K562 (cell line): Measurements from ENCODE around the gene CLASP1. TPM values are rescaled to one million over a fixed set of nuclear protein-coding genes. Genes with fewer than 3 reads are reported as not detected.

Experiments used
- ATAC-seq: fragments of 200-7000 bp; cut with Tn5 transposase; 3 replicates; pipeline ENCODE4 v1.9.1; 2020; ENCODE audit warnings: moderate library complexity
- BruUV-seq: library from RNA; stranded (reverse); fragments of 400-500 nt; replicated peaks from 2 replicates; lab custom pipeline; 2021; lab: Mats Ljungman, UMichigan
- CTCF ChIA-PET: fragments of 300-600 bp; formaldehyde crosslinking; extraction: SDS; loops from one replicate; lab custom pipeline; 2021; ENCODE audit warnings: low intra/inter-chr PET ratio; lab: Yijun Ruan, JAX
- POLR2A ChIA-PET: fragments of 300-600, 350-650 bp; sonication (Branson Sonifier 250); formaldehyde crosslinking; extraction: SDS; loops from one replicate; lab custom pipeline; 2021; ENCODE audit warnings: antibody characterized with exemption, inconsistent platforms; lab: Yijun Ruan, JAX
- DNase-seq, 4 experiments: peaks; one replicate each; pipeline versions ENCODE4 v3.0.0 to v3.0.0-alpha.2; 2011 to 2018; ENCODE audit warnings: low spot score in 3 of 4, mixed read lengths in 3 of 4; ENCODE audit errors: extremely low read depth in 1 of 4
- FAIRE-seq: peaks from 2 replicates; lab custom pipeline; 2011; peaks lifted over from hg19 to GRCh38; lab: Jason Lieb, UNC
- H2AFZ ChIP-seq: 2 replicates; pipeline ENCODE4 v1.6.0; 2011; ENCODE audit warnings: low read depth, low read length, control low read depth, inconsistent platforms
- H3K27ac ChIP-seq: fragments of 200-600 bp; 3 replicates; pipeline ENCODE4 v1.8.0; 2011; ENCODE audit warnings: low read depth, mild to moderate bottlenecking, control low read depth, inconsistent platforms, low read length, moderate library complexity, mixed read lengths; ENCODE audit errors: extremely low read depth
- H3K27me3 ChIP-seq, 2 experiments: fragments of 300-600 bp in 1 of 2; 2 replicates in 1 of 2; 3 replicates in 1 of 2; pipeline versions ENCODE4 v1.6.0 to v1.8.0; 2011; ENCODE audit warnings: inconsistent platforms in 2 of 2, low read length in 2 of 2, mild to moderate bottlenecking in 1 of 2, mixed read lengths in 1 of 2, moderate library complexity in 1 of 2; ENCODE audit not compliant: control insufficient read depth in 2 of 2, insufficient read depth in 2 of 2
- H3K36me3 ChIP-seq: fragments of 300-600 bp; 3 replicates; pipeline ENCODE4 v1.8.0; 2011; ENCODE audit warnings: mild to moderate bottlenecking, low read length, inconsistent platforms; ENCODE audit not compliant: control insufficient read depth, insufficient read depth
- H3K4me1 ChIP-seq, 2 experiments: fragments of 200-600 bp in 1 of 2; replicated peaks in 1 of 2; 2 replicates in 1 of 2; 3 replicates in 1 of 2; pipeline versions ENCODE4 v1.5.1 to v1.8.0; 2011; ENCODE audit warnings: inconsistent platforms in 2 of 2, low read length in 2 of 2, mild to moderate bottlenecking in 1 of 2, mixed read lengths in 1 of 2, moderate library complexity in 1 of 2; ENCODE audit not compliant: control insufficient read depth in 2 of 2, insufficient read depth in 2 of 2
- H3K4me2 ChIP-seq: 2 replicates; pipeline ENCODE4 v1.6.1; 2011; ENCODE audit warnings: low read length, control low read depth, inconsistent platforms, mixed read lengths; ENCODE audit not compliant: insufficient read depth
- H3K4me3 ChIP-seq: fragments of 200-600 bp; sonication (generic), shearing (Covaris generic); 2 replicates; pipeline ENCODE4 v1.5.1; 2016; ENCODE audit warnings: control low read depth, inconsistent platforms
- H3K79me2 ChIP-seq: fragments of 200-600 bp; 3 replicates; pipeline ENCODE4 v1.8.0; 2011; ENCODE audit warnings: low read length, inconsistent platforms; ENCODE audit not compliant: control insufficient read depth, insufficient read depth
- H3K9ac ChIP-seq, 2 experiments: 2 replicates each; pipeline versions ENCODE4 v1.6.0 to v1.6.1; 2011; ENCODE audit warnings: low read depth in 2 of 2, low read length in 2 of 2, control low read depth in 1 of 2, inconsistent platforms in 1 of 2, mild to moderate bottlenecking in 1 of 2, mixed read lengths in 1 of 2; ENCODE audit not compliant: insufficient read depth in 1 of 2
- H3K9me1 ChIP-seq: one replicate; pipeline ENCODE4 v1.6.0; 2011; ENCODE audit warnings: inconsistent platforms, mild to moderate bottlenecking, low read length, moderate library complexity; ENCODE audit not compliant: control insufficient read depth, insufficient read depth
- H3K9me3 ChIP-seq: replicated peaks from 2 replicates; pipeline ENCODE4 v1.5.1; 2011; ENCODE audit warnings: low read depth, low read length, inconsistent platforms; ENCODE audit not compliant: control insufficient read depth, insufficient read depth
- H4K20me1 ChIP-seq: replicated peaks from 2 replicates; pipeline ENCODE4 v1.6.1; 2011; ENCODE audit warnings: low read length, inconsistent platforms, mixed read lengths; ENCODE audit not compliant: control insufficient read depth, insufficient read depth
- HLTF ChIP-seq: fragments of 450-650 bp; IDR thresholded peaks from 2 replicates; pipeline ENCODE4 v1.6.1; 2016
- MTA3 ChIP-seq: fragments of 450-650 bp; formaldehyde crosslinking; IDR thresholded peaks from 2 replicates; pipeline ENCODE4 v1.6.1; 2017; ENCODE audit warnings: mild to moderate bottlenecking, borderline replicate concordance
- PHF8 ChIP-seq: fragments of 200-600 bp; sonication (generic); IDR thresholded peaks from 2 replicates; pipeline ENCODE4 v1.6.1; 2012; ENCODE audit warnings: mixed run types, mild to moderate bottlenecking, inconsistent platforms, low read length, moderate library complexity, borderline replicate concordance
- ZNF121 ChIP-seq: sonication (generic); formaldehyde crosslinking; conservative IDR thresholded peaks from 2 replicates; pipeline ENCODE4 v1.8.0; 2022; ENCODE audit warnings: missing genetic modification reagents
- ZNF232 ChIP-seq: sonication (generic); formaldehyde crosslinking; IDR thresholded peaks from 2 replicates; pipeline ENCODE4 v1.8.0; 2022; ENCODE audit warnings: mild to moderate bottlenecking, missing genetic modification reagents
- ZNF445 ChIP-seq: fragments of 250-450 bp; sonication (Bioruptor Pico); IDR thresholded peaks from 2 replicates; pipeline ENCODE4 v1.4.0; 2020; ENCODE audit warnings: low read depth, mild to moderate bottlenecking, moderate library complexity
- WGBS: fragments of 100-300 bp; shearing (Covaris generic); methylation state at CpG from one replicate; pipeline ENCODE4 v1.1.6; 2016; ENCODE audit warnings: low coverage, mixed read lengths; ENCODE audit not compliant: insufficient coverage; ENCODE audit errors: missing lambda C conversion rate; 5-methylcytosine and 5-hydroxymethylcytosine counted together
- in situ Hi-C: fragments of 300-500 bp; cut with MboI; formaldehyde crosslinking; loops from 4 replicates; pipeline ENCODE4 v1.15.0; 2018; ENCODE audit warnings: inconsistent platforms, mixed read lengths
- intact Hi-C: fragments of 100-400 bp; cut with micrococcal nuclease; formaldehyde crosslinking; loops from 2 replicates; pipeline ENCODE4 v1.14.2; 2022
- polyA plus RNA-seq, 8 experiments: library from polyadenylated mRNA; depleted of rRNA in 4 of 8; stranded (reverse) in 5 of 8; unstranded in 3 of 8; fragments of >200 nt; fragmentation: Nextera tagmentation in 2 of 8; fragmentation: Illumina TruSeq in 1 of 8; extraction: Ambion mirVana in 2 of 8; extraction: Trizol in 1 of 8; gene quantifications; 2 replicates each; pipeline versions ENCODE4 v1.2.1 to v1.2.3, GENCODE V29; 2011 to 2014; ENCODE audit warnings: inconsistent platforms in 1 of 8, missing spikeins in 1 of 8
- total RNA-seq, 7 experiments: library from RNA; depleted of rRNA in 6 of 7; stranded (reverse); fragments of >200 nt in 6 of 7; fragmentation: Illumina TruSeq in 2 of 7; extraction: Trizol in 2 of 7; gene quantifications; 2 replicates each; pipeline versions ENCODE4 v1.2.1 to v1.2.3, GENCODE V29; 2011 to 2021; ENCODE audit warnings: low replicate concordance in 1 of 7
- TF ChIP-seq, protein P1 (sequence below): fragments of 200-600 bp; sonication (generic); IDR thresholded peaks from one replicate; pipeline ENCODE4 v1.6.1; 2012; ENCODE audit warnings: mild to moderate bottlenecking, low read depth, low read length, inconsistent platforms

Gene CLASP1
- total and polyA plus RNA-seq, 9 of the 15 experiments (the other 6 are each of a cell fraction or from before 2014, with no cell fraction given): 1.7 to 40.3 (median 20.7) TPM

DNA sequence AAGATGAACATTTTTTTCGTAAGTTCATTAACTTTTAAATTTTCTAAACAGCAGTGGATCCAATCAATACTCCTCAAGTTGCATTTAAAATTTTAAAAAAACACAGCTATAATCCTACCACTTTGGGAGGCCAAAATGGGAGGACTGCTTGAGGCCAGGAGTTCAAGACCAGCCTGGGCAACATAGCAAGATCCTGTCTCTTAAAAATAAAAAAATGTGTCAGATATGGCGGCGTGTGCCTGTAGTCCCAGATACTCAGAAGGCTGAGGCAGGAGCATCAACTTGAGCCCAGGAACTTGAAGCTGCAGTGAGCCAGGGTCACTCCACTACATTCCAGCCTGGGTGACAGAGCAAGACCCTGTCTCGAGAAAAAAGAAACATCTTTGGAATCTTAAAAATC lies 178.3 kb downstream of the CLASP1 start:
- intact Hi-C loops (no loop called here), in situ Hi-C loops (no loop called here)
- TF ChIP-seq, protein P1, sequence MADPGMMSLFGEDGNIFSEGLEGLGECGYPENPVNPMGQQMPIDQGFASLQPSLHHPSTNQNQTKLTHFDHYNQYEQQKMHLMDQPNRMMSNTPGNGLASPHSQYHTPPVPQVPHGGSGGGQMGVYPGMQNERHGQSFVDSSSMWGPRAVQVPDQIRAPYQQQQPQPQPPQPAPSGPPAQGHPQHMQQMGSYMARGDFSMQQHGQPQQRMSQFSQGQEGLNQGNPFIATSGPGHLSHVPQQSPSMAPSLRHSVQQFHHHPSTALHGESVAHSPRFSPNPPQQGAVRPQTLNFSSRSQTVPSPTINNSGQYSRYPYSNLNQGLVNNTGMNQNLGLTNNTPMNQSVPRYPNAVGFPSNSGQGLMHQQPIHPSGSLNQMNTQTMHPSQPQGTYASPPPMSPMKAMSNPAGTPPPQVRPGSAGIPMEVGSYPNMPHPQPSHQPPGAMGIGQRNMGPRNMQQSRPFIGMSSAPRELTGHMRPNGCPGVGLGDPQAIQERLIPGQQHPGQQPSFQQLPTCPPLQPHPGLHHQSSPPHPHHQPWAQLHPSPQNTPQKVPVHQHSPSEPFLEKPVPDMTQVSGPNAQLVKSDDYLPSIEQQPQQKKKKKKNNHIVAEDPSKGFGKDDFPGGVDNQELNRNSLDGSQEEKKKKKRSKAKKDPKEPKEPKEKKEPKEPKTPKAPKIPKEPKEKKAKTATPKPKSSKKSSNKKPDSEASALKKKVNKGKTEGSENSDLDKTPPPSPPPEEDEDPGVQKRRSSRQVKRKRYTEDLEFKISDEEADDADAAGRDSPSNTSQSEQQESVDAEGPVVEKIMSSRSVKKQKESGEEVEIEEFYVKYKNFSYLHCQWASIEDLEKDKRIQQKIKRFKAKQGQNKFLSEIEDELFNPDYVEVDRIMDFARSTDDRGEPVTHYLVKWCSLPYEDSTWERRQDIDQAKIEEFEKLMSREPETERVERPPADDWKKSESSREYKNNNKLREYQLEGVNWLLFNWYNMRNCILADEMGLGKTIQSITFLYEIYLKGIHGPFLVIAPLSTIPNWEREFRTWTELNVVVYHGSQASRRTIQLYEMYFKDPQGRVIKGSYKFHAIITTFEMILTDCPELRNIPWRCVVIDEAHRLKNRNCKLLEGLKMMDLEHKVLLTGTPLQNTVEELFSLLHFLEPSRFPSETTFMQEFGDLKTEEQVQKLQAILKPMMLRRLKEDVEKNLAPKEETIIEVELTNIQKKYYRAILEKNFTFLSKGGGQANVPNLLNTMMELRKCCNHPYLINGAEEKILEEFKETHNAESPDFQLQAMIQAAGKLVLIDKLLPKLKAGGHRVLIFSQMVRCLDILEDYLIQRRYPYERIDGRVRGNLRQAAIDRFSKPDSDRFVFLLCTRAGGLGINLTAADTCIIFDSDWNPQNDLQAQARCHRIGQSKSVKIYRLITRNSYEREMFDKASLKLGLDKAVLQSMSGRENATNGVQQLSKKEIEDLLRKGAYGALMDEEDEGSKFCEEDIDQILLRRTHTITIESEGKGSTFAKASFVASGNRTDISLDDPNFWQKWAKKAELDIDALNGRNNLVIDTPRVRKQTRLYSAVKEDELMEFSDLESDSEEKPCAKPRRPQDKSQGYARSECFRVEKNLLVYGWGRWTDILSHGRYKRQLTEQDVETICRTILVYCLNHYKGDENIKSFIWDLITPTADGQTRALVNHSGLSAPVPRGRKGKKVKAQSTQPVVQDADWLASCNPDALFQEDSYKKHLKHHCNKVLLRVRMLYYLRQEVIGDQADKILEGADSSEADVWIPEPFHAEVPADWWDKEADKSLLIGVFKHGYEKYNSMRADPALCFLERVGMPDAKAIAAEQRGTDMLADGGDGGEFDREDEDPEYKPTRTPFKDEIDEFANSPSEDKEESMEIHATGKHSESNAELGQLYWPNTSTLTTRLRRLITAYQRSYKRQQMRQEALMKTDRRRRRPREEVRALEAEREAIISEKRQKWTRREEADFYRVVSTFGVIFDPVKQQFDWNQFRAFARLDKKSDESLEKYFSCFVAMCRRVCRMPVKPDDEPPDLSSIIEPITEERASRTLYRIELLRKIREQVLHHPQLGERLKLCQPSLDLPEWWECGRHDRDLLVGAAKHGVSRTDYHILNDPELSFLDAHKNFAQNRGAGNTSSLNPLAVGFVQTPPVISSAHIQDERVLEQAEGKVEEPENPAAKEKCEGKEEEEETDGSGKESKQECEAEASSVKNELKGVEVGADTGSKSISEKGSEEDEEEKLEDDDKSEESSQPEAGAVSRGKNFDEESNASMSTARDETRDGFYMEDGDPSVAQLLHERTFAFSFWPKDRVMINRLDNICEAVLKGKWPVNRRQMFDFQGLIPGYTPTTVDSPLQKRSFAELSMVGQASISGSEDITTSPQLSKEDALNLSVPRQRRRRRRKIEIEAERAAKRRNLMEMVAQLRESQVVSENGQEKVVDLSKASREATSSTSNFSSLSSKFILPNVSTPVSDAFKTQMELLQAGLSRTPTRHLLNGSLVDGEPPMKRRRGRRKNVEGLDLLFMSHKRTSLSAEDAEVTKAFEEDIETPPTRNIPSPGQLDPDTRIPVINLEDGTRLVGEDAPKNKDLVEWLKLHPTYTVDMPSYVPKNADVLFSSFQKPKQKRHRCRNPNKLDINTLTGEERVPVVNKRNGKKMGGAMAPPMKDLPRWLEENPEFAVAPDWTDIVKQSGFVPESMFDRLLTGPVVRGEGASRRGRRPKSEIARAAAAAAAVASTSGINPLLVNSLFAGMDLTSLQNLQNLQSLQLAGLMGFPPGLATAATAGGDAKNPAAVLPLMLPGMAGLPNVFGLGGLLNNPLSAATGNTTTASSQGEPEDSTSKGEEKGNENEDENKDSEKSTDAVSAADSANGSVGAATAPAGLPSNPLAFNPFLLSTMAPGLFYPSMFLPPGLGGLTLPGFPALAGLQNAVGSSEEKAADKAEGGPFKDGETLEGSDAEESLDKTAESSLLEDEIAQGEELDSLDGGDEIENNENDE: no peak
- TF ChIP-seq PHF8 (no peak), ZNF445 (CRISPR knock-in tag) (no peak), HLTF (no peak), ZNF232 (CRISPR knock-in tag) (no peak), ZNF121 (CRISPR knock-in tag) (peak; percentile 58), MTA3 (no peak)
- peaks cover 51% of the 10 kb centered on the region for H3K36me3 ChIP-seq
- DNase-seq (no peak), FAIRE-seq (no peak), ATAC-seq (no peak)
- BruUV-seq: no TSS peak
- CTCF ChIA-PET: no interaction called here
- POLR2A ChIA-PET: interaction anchor here (0.7 kb wide), 1 partner anchor 10 kb away, joined by 3 read pairs; no protein-coding TSS in a partner anchor
- H3K9ac ChIP-seq: no peak overlapping the region
- no peak overlapping the region for H3K27ac ChIP-seq
- no peaks in the 10 kb centered on the region for H3K9me3 ChIP-seq
- H3K4me3 ChIP-seq: no peak overlapping the region
- no peak overlapping the region for H3K4me2 ChIP-seq
- peaks cover under 1% of the 10 kb centered on the region; the same call in 1 of the 2 replicates for H4K20me1 ChIP-seq
- H3K79me2 ChIP-seq: no peaks in the 10 kb centered on the region; the same call in 2 of the 3 replicates
- no peak overlapping the region for H2AFZ ChIP-seq
- no peaks in the 10 kb centered on the region for H3K27me3 ChIP-seq
- H3K9me1 ChIP-seq: no peaks in the 10 kb centered on the region
- 96% methylated on average over 4 of the region's 4 CpGs for WGBS
- peaks cover 4 to 10% of the 10 kb centered on the region in 2 experiments; a peak in 4 of 5 replicates for H3K4me1 ChIP-seq
